ENCODE results near the gene PRKN. TPM values are rescaled to one million over a fixed set of nuclear protein-coding genes. Genes with fewer than 3 reads are reported as not detected.

Gene PRKN
- polyA plus RNA-seq, 1 donor from 2014 or later, result 1.2 TPM

GRCh38 chr6:161903584-161904212 lies 823.9 kb downstream of the PRKN start:
- Histone ChIP-seq H3K9ac (ENCODE audit: low read length) (no peak overlapping the region), H3K36me3 (ENCODE audit: insufficient read depth, low read length) (no peaks in the 10 kb centered on the region), H3K4me3 (ENCODE audit: low read length) (no peak overlapping the region), H3K9me3 (ENCODE audit: low read length) (no peaks in the 10 kb centered on the region), H4K20me1 (ENCODE audit: insufficient read depth) (no peaks in the 10 kb centered on the region), H2AFZ (ENCODE audit: low read depth, low read length) (no peak overlapping the region), H3K9me2 (ENCODE audit: insufficient read depth, low read length) (no peaks in the 10 kb centered on the region), H3K79me2 (replicated peaks; ENCODE audit: insufficient read depth, low read length) (no peaks in the 10 kb centered on the region), H3F3A (ENCODE audit: insufficient read depth, low read length, poor library complexity, severe bottlenecking) (no peaks in the 10 kb centered on the region), H3K27ac (ENCODE audit: low read length) (no peak overlapping the region), H3K27me3 (ENCODE audit: insufficient read depth, low read depth, low read length) (no peaks in the 10 kb centered on the region), H3K4me2 (ENCODE audit: low read length) (no peak overlapping the region)
- no peak for TF ChIP-seq REST (IDR thresholded peaks at IDR 0.05; ENCODE audit: borderline replicate concordance)
- TF ChIP-seq EP300 (conservative IDR thresholded peaks at IDR 0.05; ENCODE audit: poor library complexity, severe bottlenecking), result no peak
- no peak for TF ChIP-seq EZH2 (IDR thresholded peaks at IDR 0.05; ENCODE audit: borderline replicate concordance, insufficient read depth, low read length, poor library complexity, severe bottlenecking)
- no peak for TF ChIP-seq CTCF (IDR thresholded peaks at IDR 0.05; ENCODE audit: poor library complexity, severe bottlenecking)
- TF ChIP-seq SMC3 (conservative IDR thresholded peaks at IDR 0.05; ENCODE audit: poor library complexity), result no peak

GRCh38 chr6:161901740-161902426 lies 825.7 kb downstream of the PRKN start:
- no peak overlapping the region for H3K4me2 ChIP-seq (ENCODE audit: low read length)
- no peak for TF ChIP-seq REST (IDR thresholded peaks at IDR 0.05; ENCODE audit: borderline replicate concordance)
- no peak for TF ChIP-seq TAF1 (IDR thresholded peaks at IDR 0.05; ENCODE audit: low read depth)
- TF ChIP-seq SMC3 (conservative IDR thresholded peaks at IDR 0.05; ENCODE audit: poor library complexity), result no peak
- TF ChIP-seq POLR2AphosphoS5 (IDR thresholded peaks at IDR 0.05), result no peak
- no peak for TF ChIP-seq EZH2 (IDR thresholded peaks at IDR 0.05; ENCODE audit: borderline replicate concordance, insufficient read depth, low read length, poor library complexity, severe bottlenecking)
- no peak for TF ChIP-seq RAD21 (conservative IDR thresholded peaks at IDR 0.05)
- TF ChIP-seq MXI1 (conservative IDR thresholded peaks at IDR 0.05; ENCODE audit: poor library complexity, severe bottlenecking), result no peak
- TF ChIP-seq EP300 (conservative IDR thresholded peaks at IDR 0.05; ENCODE audit: poor library complexity, severe bottlenecking), result no peak
- TF ChIP-seq CTCF (IDR thresholded peaks at IDR 0.05; ENCODE audit: poor library complexity, severe bottlenecking), result no peak
- H3K4me3 ChIP-seq (ENCODE audit: low read length), result no peak overlapping the region
- no peaks in the 10 kb centered on the region for H3K79me2 ChIP-seq (replicated peaks; ENCODE audit: insufficient read depth, low read length)
- no peak overlapping the region for H2AFZ ChIP-seq (ENCODE audit: low read depth, low read length)
- H3K9ac ChIP-seq (ENCODE audit: low read length), result no peak overlapping the region
- no peak overlapping the region for H3K27ac ChIP-seq (ENCODE audit: low read length)
- no peaks in the 10 kb centered on the region for H3F3A ChIP-seq (ENCODE audit: insufficient read depth, low read length, poor library complexity, severe bottlenecking)
- H3K9me2 ChIP-seq (ENCODE audit: insufficient read depth, low read length), result no peaks in the 10 kb centered on the region
- H3K27me3 ChIP-seq (ENCODE audit: insufficient read depth, low read depth, low read length), result no peaks in the 10 kb centered on the region
- H4K20me1 ChIP-seq (ENCODE audit: insufficient read depth), result no peaks in the 10 kb centered on the region
- no peaks in the 10 kb centered on the region for H3K9me3 ChIP-seq (ENCODE audit: low read length)
- no peaks in the 10 kb centered on the region for H3K36me3 ChIP-seq (ENCODE audit: insufficient read depth, low read length)

All from neural cell (in vitro differentiated cells).